Suprapubic skin (tissue), 4 donors: Measurements from ENCODE around the gene GPSM1. TPM values are rescaled to one million over a fixed set of nuclear protein-coding genes. Genes with fewer than 3 reads are reported as not detected.

ENCODE experiments used
- DNase-seq, 2 donors: peaks; one replicate each; pipeline ENCODE4 v3.0.0-alpha.2; 2019; ENCODE audit warnings: low spot score in 2 of 2
- H3K27ac ChIP-seq: fragments of 200-600 bp; sonication (generic); one replicate; pipeline ENCODE4 v1.5.1; 2019
- H3K27me3 ChIP-seq: fragments of 200-600 bp; sonication (generic); one replicate; pipeline ENCODE4 v1.5.1; 2019
- H3K36me3 ChIP-seq: fragments of 200-600 bp; sonication (generic); one replicate; pipeline ENCODE4 v1.5.1; 2019
- H3K4me1 ChIP-seq: fragments of 200-600 bp; sonication (generic); one replicate; pipeline ENCODE4 v1.5.1; 2019
- H3K4me3 ChIP-seq: fragments of 200-600 bp; sonication (generic); one replicate; pipeline ENCODE4 v1.5.1; 2019; ENCODE audit warnings: mild to moderate bottlenecking
- H3K9me3 ChIP-seq: fragments of 200-600 bp; sonication (generic); one replicate; pipeline ENCODE4 v1.5.1; 2019
- CTCF ChIP-seq, 2 donors: fragments of 200-600 bp in 1 of 2; fragments of 450-650 bp in 1 of 2; sonication (generic) in 1 of 2; IDR thresholded peaks; one replicate each; pipeline ENCODE4 v1.5.1; 2016 to 2019; ENCODE audit warnings: antibody characterized with exemption in 2 of 2, mild to moderate bottlenecking in 1 of 2, moderate library complexity in 1 of 2
- EP300 ChIP-seq: sonication (generic); formaldehyde crosslinking; IDR thresholded peaks from one replicate; pipeline ENCODE4 v1.6.1; 2017; ENCODE audit warnings: antibody characterized with exemption
- POLR2A ChIP-seq, 2 donors: fragments of 450-650 bp; IDR thresholded peaks; one replicate each; pipeline ENCODE4 v1.6.1; 2017; ENCODE audit warnings: antibody characterized with exemption in 2 of 2, mild to moderate bottlenecking in 2 of 2, moderate library complexity in 2 of 2
- POLR2AphosphoS5 ChIP-seq, 3 donors: sonication (generic); formaldehyde crosslinking; IDR thresholded peaks; one replicate each; pipeline ENCODE4 v1.6.1; 2017; ENCODE audit warnings: antibody characterized with exemption in 3 of 3
- WGBS: methylation state at CpG from one replicate; pipeline ENCODE4 v1.1.5; 2018; 5-methylcytosine and 5-hydroxymethylcytosine counted together
- total RNA-seq, 4 donors: library from RNA; depleted of rRNA; stranded (reverse); fragments of >200 nt; gene quantifications; one replicate each; pipeline ENCODE4 v1.1.0, GENCODE V29; 2016

Gene GPSM1
- total RNA-seq, 4 donors from 2014 or later: 11.5 to 14.6 (median 13.7) TPM

DNA sequence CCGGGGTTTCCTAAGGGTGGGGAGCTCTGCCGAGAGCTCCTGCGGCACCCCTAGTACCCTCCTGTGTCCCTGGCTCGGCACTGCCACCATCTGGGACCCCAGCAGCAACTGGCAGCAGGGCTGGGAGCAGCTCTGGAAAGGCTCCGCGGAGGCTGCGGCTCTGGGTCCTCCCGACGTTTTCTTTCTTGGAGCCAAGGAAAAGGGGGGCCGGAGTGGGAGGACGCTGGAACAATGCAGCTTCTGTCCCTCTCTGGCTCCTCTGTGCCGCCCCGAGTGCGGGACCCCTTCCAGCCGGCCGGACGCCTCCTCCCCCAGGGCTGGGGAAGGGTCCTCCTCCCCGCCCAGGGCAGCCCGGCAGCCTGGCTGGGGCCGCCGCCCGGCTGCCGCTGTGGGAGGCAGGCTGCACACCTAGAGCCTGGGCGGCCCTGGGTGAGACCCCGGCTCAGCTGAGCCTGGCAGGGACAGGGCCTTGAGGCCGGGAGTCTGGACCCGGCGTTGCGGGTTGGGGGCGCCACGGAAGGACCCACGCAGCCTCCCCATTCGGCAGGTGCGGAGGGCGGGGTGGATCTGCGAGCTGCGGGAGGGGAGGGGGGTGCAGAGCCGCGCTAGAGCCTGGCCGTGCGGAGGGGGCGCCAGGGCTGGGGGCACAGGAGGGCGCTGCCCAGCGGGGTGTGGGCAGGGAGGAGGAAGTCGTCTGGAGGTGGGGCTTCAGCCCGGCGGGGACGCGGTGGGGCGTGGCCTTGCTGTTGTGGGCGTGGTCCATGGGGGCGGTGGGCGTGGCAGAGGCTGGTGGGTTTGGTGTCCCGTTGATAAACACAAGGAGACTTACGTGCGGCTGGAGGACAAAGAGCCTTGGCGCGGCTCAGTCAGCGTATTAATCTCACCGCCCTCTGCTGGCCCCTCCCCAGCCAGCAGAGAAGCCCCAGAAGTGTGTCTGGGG is 15.1 kb downstream of the GPSM1 start:
- DNase-seq: no peak
- Histone ChIP-seq H3K36me3 (peaks cover 18% of the 10 kb centered on the region), H3K27ac (peak overlapping the region; percentile 51), H3K27me3 (no peaks in the 10 kb centered on the region), H3K9me3 (no peaks in the 10 kb centered on the region), H3K4me1 (peaks cover 48% of the 10 kb centered on the region), H3K4me3 (peak overlapping the region; percentile 52)
- TF ChIP-seq POLR2A (IDR thresholded peaks at IDR 0.05) (no peak), EP300 (no peak), CTCF (IDR thresholded peaks at IDR 0.05) (no peak), POLR2AphosphoS5 (IDR thresholded peaks at IDR 0.05) (no peak)
- WGBS: 0% methylated on average over 4 of the region's 60 CpGs

DNA sequence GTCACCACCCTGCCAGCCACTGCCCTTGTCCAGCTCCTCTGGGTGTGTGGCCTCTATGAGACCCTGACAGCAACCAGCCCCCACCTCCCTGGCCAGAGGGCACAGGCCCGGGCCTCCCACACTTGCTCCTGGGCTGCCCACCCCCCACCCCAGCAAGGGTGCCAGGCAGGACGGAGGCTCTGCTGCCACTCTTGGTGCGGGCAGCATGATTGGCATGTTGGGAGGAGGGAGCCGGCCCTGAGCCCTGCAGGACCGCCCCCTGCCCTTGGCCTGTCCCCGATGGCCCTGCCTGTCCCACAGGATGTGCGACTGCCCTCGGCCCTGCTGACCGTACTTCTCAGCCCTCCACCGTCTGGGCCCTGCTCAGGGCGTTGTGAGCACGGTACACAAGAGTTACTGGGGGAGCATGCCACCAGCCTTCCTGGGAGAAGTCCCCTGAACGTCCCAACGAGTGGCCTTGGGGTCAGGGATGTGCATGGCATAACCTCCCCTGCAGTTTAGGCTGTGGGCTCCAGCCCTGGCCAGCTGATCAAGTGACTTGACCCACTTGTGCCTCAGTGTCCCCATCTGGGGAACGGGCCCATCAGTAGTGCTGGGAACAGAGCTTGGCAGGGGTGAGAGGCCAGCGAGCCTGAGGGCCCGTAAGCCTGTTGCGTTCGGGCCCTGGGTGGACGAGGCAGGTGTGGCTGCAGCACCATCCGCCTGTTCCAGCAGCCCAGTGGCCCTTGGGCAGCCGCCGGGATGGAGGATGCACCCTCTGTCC is 16.0 kb downstream of the GPSM1 start:
- Histone ChIP-seq H3K27me3 (no peaks in the 10 kb centered on the region), H3K4me1 (peaks cover 48% of the 10 kb centered on the region), H3K9me3 (no peaks in the 10 kb centered on the region), H3K4me3 (peak overlapping the region; percentile 52), H3K27ac (no peak overlapping the region), H3K36me3 (peaks cover 9% of the 10 kb centered on the region)
- 71% methylated on average over 9 of the region's 23 CpGs for WGBS
- DNase-seq: no peak
- TF ChIP-seq CTCF (IDR thresholded peaks at IDR 0.05): no peak
- TF ChIP-seq POLR2A (IDR thresholded peaks at IDR 0.05): no peak
- TF ChIP-seq EP300: no peak
- no peak for TF ChIP-seq POLR2AphosphoS5 (IDR thresholded peaks at IDR 0.05)

- no peaks in the 10 kb centered on the region for H3K9me3 ChIP-seq
- H3K27ac ChIP-seq: no peak overlapping the region
- H3K4me3 ChIP-seq: no peak overlapping the region
- 97% methylated on average over 22 of the region's 24 CpGs for WGBS
- no peaks in the 10 kb centered on the region for H3K27me3 ChIP-seq
- TF ChIP-seq CTCF (IDR thresholded peaks at IDR 0.05): no peak
- no peak for TF ChIP-seq POLR2AphosphoS5 (IDR thresholded peaks at IDR 0.05)
- no peak for TF ChIP-seq EP300
- TF ChIP-seq POLR2A (IDR thresholded peaks at IDR 0.05): no peak
- peaks cover 48% of the 10 kb centered on the region for H3K4me1 ChIP-seq
- H3K36me3 ChIP-seq: peaks cover 5% of the 10 kb centered on the region
- no peak for DNase-seq
Observed at GRCh38 chr9:136343884-136344269, 16.5 kb downstream of the GPSM1 start.

GRCh38 chr9:136344544-136345280 is 17.4 kb downstream of the GPSM1 start:
- no peak for DNase-seq
- H3K27me3 ChIP-seq: no peaks in the 10 kb centered on the region
- H3K4me1 ChIP-seq: peaks cover 48% of the 10 kb centered on the region
- H3K36me3 ChIP-seq: peaks cover 9% of the 10 kb centered on the region
- no peak overlapping the region for H3K27ac ChIP-seq
- 64% methylated on average over 18 of the region's 21 CpGs for WGBS
- TF ChIP-seq EP300 (no peak), POLR2A (IDR thresholded peaks at IDR 0.05) (no peak), CTCF (IDR thresholded peaks at IDR 0.05) (no peak), POLR2AphosphoS5 (IDR thresholded peaks at IDR 0.05) (no peak)
- H3K9me3 ChIP-seq: no peaks in the 10 kb centered on the region
- H3K4me3 ChIP-seq: peak overlapping the region; percentile 21
